NCI-H2196 (cell line): ENCODE measurements around the gene NPAS4.
"Not testable (repeated sequence)": the region's sequence is repeated elsewhere in the genome, so short reads cannot be mapped to it uniquely, and the experiment has no call there.

Experiments
- DNase-seq: peaks from one replicate; lab custom pipeline; 2025; ENCODE audit not compliant: unreplicated experiment; lab: John Stamatoyannopoulos, UW

The NPAS4 gene

GRCh38 chr11:66420671-66421476, at the start of gene NPAS4:
TSS of gene NPAS4 (plus strand) at chr11:66421035. CDS start at chr11:66421180, 145 bp downstream.
- peak; percentile 43 for DNase-seq

GRCh38 chr11:66371627-66372415, 49.0 kb upstream of the NPAS4 start, which contains the start of gene SLC29A2:
TSS of gene SLC29A2 (minus strand) at chr11:66371760. CDS start at chr11:66371591, 169 bp downstream.
- peak; percentile 95 for DNase-seq

GRCh38 chr11:66373265-66373664, 47.6 kb upstream of the NPAS4 start:
- DNase-seq: peak; percentile 17

GRCh38 chr11:66373690-66374287, 47.0 kb upstream of the NPAS4 start:
- DNase-seq: not testable (repeated sequence)

GRCh38 chr11:66380264-66380663, 40.6 kb upstream of the NPAS4 start:
- not testable (repeated sequence) for DNase-seq

GRCh38 chr11:66384316-66384715, 36.5 kb upstream of the NPAS4 start:
- DNase-seq: peak; percentile 64

GRCh38 chr11:66386171-66387069, 34.4 kb upstream of the NPAS4 start:
- DNase-seq: peak; percentile 91

GRCh38 chr11:66388780-66389386, 32.0 kb upstream of the NPAS4 start:
- DNase-seq: peak; percentile 80

GRCh38 chr11:66391322-66391721, 29.5 kb upstream of the NPAS4 start:
- DNase-seq: no peak

GRCh38 chr11:66393954-66394353, 26.9 kb upstream of the NPAS4 start:
- DNase-seq: no peak

- DNase-seq: no peak
These were observed 13.2 kb upstream of the NPAS4 start for GRCh38 chr11:66407651-66408050.

- peak; percentile 95 for DNase-seq
These were observed 12.2 kb upstream of the NPAS4 start for GRCh38 chr11:66408488-66409214.

- no peak for DNase-seq
These were observed 11.6 kb upstream of the NPAS4 start for GRCh38 chr11:66409226-66409625.

- no peak for DNase-seq
These were observed 10.6 kb upstream of the NPAS4 start for GRCh38 chr11:66410191-66410590.

- DNase-seq: no peak
These were observed 9.5 kb upstream of the NPAS4 start for GRCh38 chr11:66411323-66411722.

- DNase-seq: no peak
These were observed 8.7 kb upstream of the NPAS4 start for GRCh38 chr11:66412110-66412509.

GRCh38 chr11:66413167-66413566, 7.7 kb upstream of the NPAS4 start:
- DNase-seq: no peak

- DNase-seq: no peak
These were observed 6.5 kb upstream of the NPAS4 start for GRCh38 chr11:66414120-66414934.

- no peak for DNase-seq
These were observed 5.4 kb upstream of the NPAS4 start for GRCh38 chr11:66415423-66415822.
